Measurements from ENCODE around the gene DNAJC13.
"Not testable (repeated sequence)": the region's sequence is repeated elsewhere in the genome, so short reads cannot be mapped to it uniquely, and the experiment has no call there.

The DNAJC13 gene, protein sequence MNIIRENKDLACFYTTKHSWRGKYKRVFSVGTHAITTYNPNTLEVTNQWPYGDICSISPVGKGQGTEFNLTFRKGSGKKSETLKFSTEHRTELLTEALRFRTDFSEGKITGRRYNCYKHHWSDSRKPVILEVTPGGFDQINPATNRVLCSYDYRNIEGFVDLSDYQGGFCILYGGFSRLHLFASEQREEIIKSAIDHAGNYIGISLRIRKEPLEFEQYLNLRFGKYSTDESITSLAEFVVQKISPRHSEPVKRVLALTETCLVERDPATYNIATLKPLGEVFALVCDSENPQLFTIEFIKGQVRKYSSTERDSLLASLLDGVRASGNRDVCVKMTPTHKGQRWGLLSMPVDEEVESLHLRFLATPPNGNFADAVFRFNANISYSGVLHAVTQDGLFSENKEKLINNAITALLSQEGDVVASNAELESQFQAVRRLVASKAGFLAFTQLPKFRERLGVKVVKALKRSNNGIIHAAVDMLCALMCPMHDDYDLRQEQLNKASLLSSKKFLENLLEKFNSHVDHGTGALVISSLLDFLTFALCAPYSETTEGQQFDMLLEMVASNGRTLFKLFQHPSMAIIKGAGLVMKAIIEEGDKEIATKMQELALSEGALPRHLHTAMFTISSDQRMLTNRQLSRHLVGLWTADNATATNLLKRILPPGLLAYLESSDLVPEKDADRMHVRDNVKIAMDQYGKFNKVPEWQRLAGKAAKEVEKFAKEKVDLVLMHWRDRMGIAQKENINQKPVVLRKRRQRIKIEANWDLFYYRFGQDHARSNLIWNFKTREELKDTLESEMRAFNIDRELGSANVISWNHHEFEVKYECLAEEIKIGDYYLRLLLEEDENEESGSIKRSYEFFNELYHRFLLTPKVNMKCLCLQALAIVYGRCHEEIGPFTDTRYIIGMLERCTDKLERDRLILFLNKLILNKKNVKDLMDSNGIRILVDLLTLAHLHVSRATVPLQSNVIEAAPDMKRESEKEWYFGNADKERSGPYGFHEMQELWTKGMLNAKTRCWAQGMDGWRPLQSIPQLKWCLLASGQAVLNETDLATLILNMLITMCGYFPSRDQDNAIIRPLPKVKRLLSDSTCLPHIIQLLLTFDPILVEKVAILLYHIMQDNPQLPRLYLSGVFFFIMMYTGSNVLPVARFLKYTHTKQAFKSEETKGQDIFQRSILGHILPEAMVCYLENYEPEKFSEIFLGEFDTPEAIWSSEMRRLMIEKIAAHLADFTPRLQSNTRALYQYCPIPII (N-terminal part only)

DNA sequence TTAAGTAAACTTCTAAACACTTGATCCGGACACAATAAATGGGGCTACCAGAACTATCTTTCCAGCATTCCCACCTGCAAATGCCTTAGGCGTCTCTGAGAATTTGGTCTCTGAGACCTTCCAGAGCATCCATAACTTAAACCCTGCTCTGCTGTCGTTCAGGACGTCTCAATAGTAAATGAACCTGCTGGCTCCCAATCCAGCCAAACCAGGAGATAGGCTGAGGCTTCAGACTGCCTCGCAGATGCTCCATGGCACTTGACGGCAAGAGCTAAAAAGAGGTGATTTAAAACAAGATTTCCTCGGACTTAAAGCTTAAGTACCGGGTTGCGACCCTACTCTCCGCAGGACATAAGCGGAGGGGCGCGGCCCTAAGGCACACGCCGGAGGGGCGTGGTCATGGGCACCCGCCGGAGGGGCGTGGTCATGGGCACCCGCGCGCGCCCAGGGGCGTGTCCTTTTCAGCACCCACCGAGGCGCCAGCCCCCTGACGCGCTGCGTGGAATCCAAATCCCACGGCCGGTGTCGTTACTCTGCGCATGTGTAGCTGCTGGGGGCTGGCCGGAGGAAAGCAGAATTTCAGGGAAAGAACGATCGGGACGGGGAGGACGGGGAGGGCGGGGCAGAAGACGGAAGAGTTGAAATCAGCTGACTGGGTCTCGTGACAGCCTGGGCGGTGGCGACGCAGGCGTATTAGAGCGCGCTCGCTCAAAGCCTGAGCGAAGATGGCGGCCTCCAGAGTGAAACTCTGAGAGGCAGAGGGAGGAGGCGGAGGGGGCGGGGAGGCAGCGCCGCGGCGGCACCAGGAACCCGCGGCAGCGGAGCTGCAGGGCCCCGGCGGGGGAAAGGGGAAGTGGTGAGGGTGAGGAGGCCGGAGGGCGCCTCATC lies at the start of gene DNAJC13:
TSS of gene DNAJC13 (plus strand) at position 696 of the 888 bp plus-strand sequence. CDS start 17,049 bp downstream, outside the sequence.
- peak; percentile 70 to 98 (median 90) for DNase-seq

DNA sequence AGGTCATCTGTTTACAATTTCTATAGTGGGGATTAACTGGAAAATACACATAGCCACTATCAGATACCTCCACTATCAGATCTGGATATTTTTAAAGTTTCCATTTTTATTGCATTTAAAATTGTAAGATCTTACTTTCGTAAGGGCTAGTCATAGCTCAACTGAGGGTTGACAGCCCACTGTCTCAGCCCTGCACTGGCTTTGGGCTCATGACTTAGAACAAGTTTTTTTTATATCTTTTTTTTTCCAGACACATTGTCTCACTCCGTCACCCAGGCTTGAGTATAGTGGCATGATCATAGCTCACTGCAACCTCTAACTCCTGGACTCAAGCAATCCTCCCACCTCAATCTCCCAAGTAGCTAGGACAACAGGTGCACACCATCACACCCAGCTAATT lies 48.8 kb upstream of the DNAJC13 start:
- DNase-seq = no peak

GRCh38 chr3:132368962-132369361 lies 48.3 kb upstream of the DNAJC13 start:
- no peak for DNase-seq

- DNase-seq = not testable (repeated sequence)
These were observed 40.4 kb upstream of the DNAJC13 start for GRCh38 chr3:132376945-132377354.

DNA sequence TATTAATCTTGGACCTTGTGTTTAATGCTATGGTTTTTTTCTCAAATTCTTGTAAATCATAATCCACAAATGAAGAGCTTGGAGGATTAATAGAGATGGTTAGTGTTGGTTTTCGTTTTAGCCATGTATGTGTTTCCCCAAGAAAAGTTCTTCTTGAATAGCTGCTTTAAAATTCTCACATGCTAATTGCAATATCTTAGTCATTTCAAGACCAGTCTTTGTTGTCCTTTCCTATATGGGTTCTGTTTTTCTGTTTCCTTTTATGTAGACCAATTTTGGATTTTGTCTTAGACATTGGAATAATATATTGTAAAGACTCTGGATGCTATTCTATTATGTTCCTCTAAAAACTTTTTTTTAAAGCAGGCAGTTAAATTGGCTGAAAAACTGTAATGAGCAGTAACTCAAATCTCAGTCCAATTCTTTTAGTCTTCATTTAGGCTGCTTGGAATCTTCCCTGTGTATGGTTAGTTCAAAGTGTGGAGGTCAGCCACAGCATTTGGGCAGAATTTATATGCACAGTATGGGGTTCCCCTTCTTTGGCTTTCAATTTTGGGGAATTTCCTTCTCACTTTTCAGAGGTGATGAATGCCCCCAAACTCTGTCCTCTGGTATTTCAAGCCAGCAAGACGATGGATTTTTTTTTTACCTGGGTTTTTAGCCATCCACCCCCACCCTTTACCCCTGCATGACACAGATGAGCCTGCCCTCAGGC lies 39.1 kb upstream of the DNAJC13 start:
- DNase-seq = no peak

- no peak for DNase-seq
These were observed 38.5 kb upstream of the DNAJC13 start for GRCh38 chr3:132378846-132379245.

GRCh38 chr3:132380920-132381319 lies 36.4 kb upstream of the DNAJC13 start:
- DNase-seq = no peak

GRCh38 chr3:132381348-132381944 lies 35.9 kb upstream of the DNAJC13 start:
- no peak for DNase-seq

DNA sequence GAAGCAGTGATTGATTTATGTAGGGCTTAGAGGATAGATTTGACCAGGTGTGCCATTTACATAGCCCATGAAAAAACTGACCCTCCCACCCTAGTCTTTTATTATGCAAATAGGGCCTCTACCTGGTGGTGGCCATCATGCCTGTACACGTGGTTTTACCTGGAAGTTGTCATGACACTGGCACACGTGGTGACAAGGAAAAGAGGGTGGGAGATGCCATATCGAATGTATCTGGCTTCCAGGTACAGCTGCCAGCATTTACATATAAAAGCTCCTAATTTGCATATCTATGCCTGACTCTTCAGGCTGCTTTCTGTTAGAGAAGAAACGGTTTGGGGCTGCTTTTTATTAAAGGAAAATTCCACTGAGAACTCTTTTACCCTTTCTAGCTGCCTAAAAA lies 35.0 kb upstream of the DNAJC13 start:
- DNase-seq = peak in 1 of 56 donors; percentile 12

DNA sequence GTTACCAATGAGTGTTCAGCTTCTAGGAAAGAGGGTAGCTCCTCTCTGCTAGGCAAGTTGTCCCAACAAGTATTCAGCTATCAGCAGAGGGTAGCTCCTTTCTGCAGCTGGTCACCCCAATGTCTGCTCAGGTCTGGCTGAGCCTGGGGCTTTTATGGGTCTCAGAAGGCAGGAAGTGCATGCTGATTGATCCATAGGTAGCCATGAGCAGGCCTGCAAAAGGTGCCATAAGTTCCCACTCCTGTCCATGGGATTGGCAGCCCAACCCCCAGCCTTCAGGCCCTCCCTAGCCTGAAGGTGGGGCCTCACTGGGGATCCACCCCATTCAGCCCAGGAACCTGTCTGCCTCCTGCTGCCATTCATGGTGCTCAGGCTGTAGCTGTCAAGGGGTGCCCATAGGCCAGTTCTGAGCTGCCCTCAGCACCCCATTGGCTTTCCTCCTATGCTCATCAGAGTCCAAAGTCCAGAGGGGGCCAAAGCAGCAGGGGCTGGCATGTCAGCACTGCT lies 34.6 kb upstream of the DNAJC13 start:
- no peak for DNase-seq

- no peak for DNase-seq
These were observed 31.0 kb upstream of the DNAJC13 start for GRCh38 chr3:132386259-132386658.

DNA sequence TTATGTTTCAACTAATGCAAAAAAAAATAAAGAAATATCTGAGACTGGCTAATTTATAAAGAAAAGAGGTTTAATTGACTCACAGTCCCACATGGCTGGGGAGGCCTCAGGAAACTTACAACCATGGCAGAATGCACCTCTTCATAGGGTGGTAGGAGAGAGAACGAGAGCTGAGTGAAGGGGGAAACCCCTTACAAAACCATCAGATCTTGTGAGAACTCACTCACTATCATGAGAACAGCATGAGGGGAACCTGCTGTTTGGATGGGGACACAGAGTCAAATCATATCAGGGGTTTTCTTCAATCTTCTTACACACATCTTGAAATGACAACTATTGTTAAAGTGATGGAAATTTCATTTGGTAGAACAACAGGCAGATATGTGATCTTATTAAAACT lies 24.6 kb upstream of the DNAJC13 start:
- not testable (repeated sequence) for DNase-seq

DNA sequence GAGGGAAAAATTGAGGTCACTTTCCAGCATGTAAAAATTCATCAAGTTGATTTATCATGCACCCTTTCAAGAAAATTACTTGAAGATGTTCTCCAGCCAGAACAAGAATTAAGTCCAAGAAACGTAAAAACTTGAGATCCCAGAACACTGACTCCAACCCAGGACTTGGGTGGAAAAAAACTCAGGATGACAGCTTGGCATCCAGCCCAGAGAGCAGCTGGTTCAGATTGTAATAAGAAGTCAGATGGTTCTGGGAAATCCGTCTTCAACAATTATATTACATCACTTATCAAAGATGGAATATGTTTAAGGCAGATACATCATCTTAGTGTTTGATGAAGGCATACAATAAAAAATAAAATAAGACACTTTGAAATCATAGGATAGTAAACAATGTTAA lies 23.0 kb upstream of the DNAJC13 start:
- no peak for DNase-seq

GRCh38 chr3:132395126-132395525 lies 22.2 kb upstream of the DNAJC13 start:
- no peak for DNase-seq

- DNase-seq = no peak
These were observed 21.0 kb upstream of the DNAJC13 start for GRCh38 chr3:132396255-132396654.

DNA sequence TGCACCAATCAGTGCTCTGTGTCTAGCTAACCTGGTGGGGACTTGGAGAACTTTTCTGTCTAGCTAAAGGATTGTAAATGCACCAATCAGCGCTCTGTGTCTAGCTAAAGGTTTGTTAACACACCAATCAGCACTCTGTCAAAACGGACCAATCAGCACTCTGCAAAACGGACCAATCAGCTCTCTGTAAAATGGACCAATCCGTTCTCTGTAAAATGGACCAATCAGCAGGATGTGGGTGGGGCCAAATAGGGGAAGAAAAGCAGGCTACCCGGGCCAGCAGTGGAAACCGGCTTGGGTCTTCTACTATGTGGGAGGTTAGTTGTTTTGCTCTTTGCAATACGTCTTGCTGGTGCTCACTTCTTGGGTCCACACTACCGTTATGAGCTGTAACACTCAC lies 20.5 kb upstream of the DNAJC13 start:
- DNase-seq = not testable (repeated sequence)

GRCh38 chr3:132399054-132399929 lies 18.0 kb upstream of the DNAJC13 start:
- DNase-seq = peak in 17 of 56 donors; percentile 1 to 61 (median 12)

DNA sequence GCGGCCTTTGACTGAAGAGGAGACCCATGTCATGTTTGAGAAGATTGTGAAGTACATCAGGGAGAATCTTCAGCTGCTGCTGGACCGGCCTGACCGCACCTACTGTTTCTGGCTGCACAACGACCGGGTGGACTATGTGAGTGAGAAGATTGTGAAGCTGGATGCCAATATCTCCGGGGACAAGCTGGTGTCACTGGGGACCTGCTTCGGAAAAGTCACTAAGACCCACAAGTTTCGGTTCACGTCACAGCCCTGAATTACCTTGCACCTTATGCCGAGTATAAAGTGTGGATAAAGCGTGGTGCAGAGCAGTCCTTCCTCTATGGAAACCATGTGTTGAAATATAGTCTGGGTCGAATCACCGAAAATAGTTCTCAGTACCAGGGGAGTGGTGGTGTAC lies 16.0 kb upstream of the DNAJC13 start:
- DNase-seq = no peak

Measured in nucleus accumbens (tissue), 56 donors.